Upper lobe of left lung (tissue), 6 donors: ENCODE measurements around the gene MRPL17. TPM values are rescaled to one million over a fixed set of nuclear protein-coding genes. Genes with fewer than 3 reads are reported as not detected.

Experiments used
- total RNA-seq, 6 donors: library from RNA; depleted of rRNA in 4 of 6; stranded (reverse); fragments of >200 nt in 4 of 6; gene quantifications; one replicate each; pipeline versions ENCODE4 v1.1.0 to v1.2.1, GENCODE V29; 2016 to 2021
- donor health status: DM: no; HTN: no; CAD: no; lungs with moderate emphysema.
- donor health status: DM: no; HTN: yes; CAD: no; lungs with severe emphysema.

MRPL17 gene
- total RNA-seq, 6 donors from 2014 or later, result 12.6 to 49.2 (median 22.8) TPM

Other genes starting within 250 kb of the MRPL17 start
- gene HPX, start 242.4 kb downstream of the MRPL17 start, total RNA-seq, result 1 to 10 TPM in 5 of 6 donors, under 1 TPM in 1; 0.67 to 3.6 (median 2.6) TPM
- gene TRIM3, start 209.4 kb downstream of the MRPL17 start, total RNA-seq, result 10 to 100 TPM; 21.4 to 63.9 (median 28.7) TPM
- 10 to 100 TPM; 41.7 to 80.7 (median 54.6) TPM for gene ARFIP2, start 202.0 kb downstream of the MRPL17 start, total RNA-seq
- gene TIMM10B, start 201.8 kb downstream of the MRPL17 start, total RNA-seq, result 10 to 100 TPM; 21.0 to 53.0 (median 42.6) TPM
- gene DNHD1, start 186.1 kb downstream of the MRPL17 start, total RNA-seq, result 10 to 100 TPM; 10.5 to 79.6 (median 21.6) TPM
- gene RRP8, start 79.7 kb downstream of the MRPL17 start, total RNA-seq, result 10 to 100 TPM; 13.4 to 25.2 (median 22.1) TPM
- gene ILK, start 79.6 kb downstream of the MRPL17 start, total RNA-seq, result 100 to 1,000 TPM; 130 to 191 (median 146) TPM
- gene TAF10, start 71.1 kb downstream of the MRPL17 start, total RNA-seq, result 100 to 1,000 TPM in 3 of 6 donors, 10 to 100 TPM in 3; 60.8 to 153 (median 96.5) TPM
- 100 to 1,000 TPM in 4 of 6 donors, 10 to 100 TPM in 2; 71.6 to 240 (median 145) TPM for gene TPP1, start 63.9 kb downstream of the MRPL17 start, total RNA-seq
- 10 to 100 TPM in 4 of 6 donors, 1 to 10 TPM in 2; 9.2 to 32.2 (median 12.8) TPM for gene DCHS1, start 27.5 kb downstream of the MRPL17 start, total RNA-seq
- under 1 TPM in 3 of 6 donors, not detected in 3; 0.13 to 0.59 (median 0.15) TPM for gene OR2AG2, start 88.6 kb upstream of the MRPL17 start, total RNA-seq
- gene OR2AG1, start 99.7 kb upstream of the MRPL17 start, total RNA-seq, result not detected
- gene OR6A2, start 116.3 kb upstream of the MRPL17 start, total RNA-seq, result 1 to 10 TPM in 1 of 6 donors, under 1 TPM in 4, not detected in 1; 0.06 to 1.0 (median 0.15) TPM
- gene OR10A5, start 162.3 kb upstream of the MRPL17 start, total RNA-seq, result not detected
- gene OR10A2, start 179.7 kb upstream of the MRPL17 start, total RNA-seq, result not detected
- gene OR10A4, start 193.3 kb upstream of the MRPL17 start, total RNA-seq, result not detected
- gene OR2D2, start 209.2 kb upstream of the MRPL17 start, total RNA-seq, result 1 to 10 TPM in 2 of 6 donors, under 1 TPM in 1, not detected in 3; 0.46 to 4.2 (median 1.5) TPM
- not detected for gene OR2D3, start 237.7 kb upstream of the MRPL17 start, total RNA-seq
- gene ZNF215, start 243.1 kb upstream of the MRPL17 start, total RNA-seq, result 1 to 10 TPM in 4 of 6 donors, under 1 TPM in 2; 0.55 to 4.0 (median 2.2) TPM